Measurements from ENCODE around the gene TAP2. TPM values are rescaled to one million over a fixed set of nuclear protein-coding genes. Genes with fewer than 3 reads are reported as not detected.
A peak's percentile ranks its signal among the peaks of the same experiment; 100 is the strongest.
"Not testable (repeated sequence)": the region's sequence is repeated elsewhere in the genome, so short reads cannot be mapped to it uniquely, and the experiment has no call there.

Gene TAP2
- total and polyA plus RNA-seq, 3 experiments from 2014 or later: 35.8 to 228 (median 221) TPM

DNA sequence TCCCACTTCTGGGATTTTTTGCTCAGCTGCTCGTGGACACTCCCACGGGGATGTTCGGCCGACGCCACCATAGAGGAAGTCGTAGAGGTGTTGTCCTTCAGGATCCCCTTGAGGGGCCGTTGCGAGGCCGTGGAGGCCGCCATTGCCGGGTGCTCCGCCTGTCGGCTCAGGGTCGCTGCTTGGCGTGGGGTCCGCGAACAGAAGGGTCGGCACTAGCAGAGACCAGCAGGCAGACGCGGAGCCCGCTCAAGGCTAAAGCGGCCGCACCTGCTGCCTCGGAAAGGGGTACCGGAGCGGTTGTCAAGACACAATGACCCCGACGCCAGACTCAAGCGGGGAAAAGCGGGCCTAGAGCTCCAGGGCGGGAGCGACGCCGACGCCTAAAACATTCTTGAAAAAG is 41.2 kb upstream of the TAP2 start:
- peak overlapping the region in 1 of 8 donors; percentile 74 for H3K27ac Mint-ChIP-seq

DNA sequence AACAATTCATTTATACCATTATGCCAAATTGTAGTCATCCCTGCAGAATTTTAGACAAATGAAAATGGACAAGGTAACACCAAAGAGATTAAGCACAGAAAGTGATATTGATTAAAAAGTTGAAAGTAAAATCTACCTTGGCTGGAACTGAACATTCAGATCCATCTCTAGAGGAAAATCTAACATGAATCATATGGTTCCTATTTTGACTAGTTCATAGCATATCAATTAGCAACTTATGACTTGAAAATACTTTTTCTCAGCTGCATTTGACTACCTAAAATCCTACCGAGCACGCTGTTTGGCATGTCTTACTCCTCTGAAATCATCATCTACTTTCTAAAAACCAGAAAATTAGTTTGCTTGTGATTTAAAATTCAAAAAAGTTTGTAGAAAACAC is 38.1 kb upstream of the TAP2 start:
- Mint-ChIP-seq H3K4me3 (no peak overlapping the region), H3K27me3 (peaks cover 8 to 21% of the 10 kb centered on the region in 2 donors), H3K4me1 (no peaks in the 10 kb centered on the region), H3K36me3 (peaks cover 2 to 17% (median 11%) of the 10 kb centered on the region in 3 donors), H3K9me3 (peaks cover 0 to 4% (median 2%) of the 10 kb centered on the region in 5 donors), H3K27ac (no peak overlapping the region)
- H3K27ac ChIP-seq (ENCODE audit: low read depth, low read length): no peak overlapping the region
- CTCF ChIA-PET: interaction anchor here (1.4 to 2.9 kb wide), 3 partner anchors 8 to 108 kb away, joined by 4 to 10 read pairs (median 6); partner anchors contain the start of gene TAP2
- H3K4me1 ChIP-seq (ENCODE audit: insufficient read depth, low read length): no peaks in the 10 kb centered on the region
- POLR2A ChIA-PET: interaction anchor here (0.6 kb wide), 1 partner anchor 79 kb away, joined by 3 read pairs; no protein-coding TSS in a partner anchor
- no peaks in the 10 kb centered on the region for H3K27me3 ChIP-seq (ENCODE audit: insufficient read depth, low read length, poor library complexity, severe bottlenecking)
- no peak for DNase-seq
- no peaks in the 10 kb centered on the region for H3K9me3 ChIP-seq (ENCODE audit: low read length)
- H3K36me3 ChIP-seq (ENCODE audit: insufficient read depth, low read length): no peaks in the 10 kb centered on the region
- no peak overlapping the region for H3K4me3 ChIP-seq (ENCODE audit: low read length)

More for the DNA sequence above, 41.2 kb upstream of the TAP2 start:
- Histone ChIP-seq H3K4me3 (ENCODE audit: low read length) (no peak overlapping the region), H3K4me1 (ENCODE audit: insufficient read depth, low read length) (no peaks in the 10 kb centered on the region), H3K27ac (ENCODE audit: low read depth, low read length) (no peak overlapping the region), H3K9me3 (ENCODE audit: low read length) (no peaks in the 10 kb centered on the region), H3K27me3 (ENCODE audit: insufficient read depth, low read length, poor library complexity, severe bottlenecking) (no peaks in the 10 kb centered on the region), H3K36me3 (ENCODE audit: insufficient read depth, low read length) (no peaks in the 10 kb centered on the region)
- peaks cover 2 to 17% (median 4%) of the 10 kb centered on the region in 3 donors for H3K36me3 Mint-ChIP-seq
- ChIA-PET CTCF (interaction anchor here (1.3 to 3.5 kb wide), 4 partner anchors 11 to 105 kb away, joined by 3 to 22 read pairs (median 9); partner anchors contain the start of gene TAP2), POLR2A (no interaction called here)
- no peak for DNase-seq
- H3K4me3 Mint-ChIP-seq: no peak overlapping the region
- H3K9me3 Mint-ChIP-seq: no peaks in the 10 kb centered on the region
- no peaks in the 10 kb centered on the region for H3K4me1 Mint-ChIP-seq
- peaks cover 0 to 8% of the 10 kb centered on the region in 2 donors for H3K27me3 Mint-ChIP-seq

DNA sequence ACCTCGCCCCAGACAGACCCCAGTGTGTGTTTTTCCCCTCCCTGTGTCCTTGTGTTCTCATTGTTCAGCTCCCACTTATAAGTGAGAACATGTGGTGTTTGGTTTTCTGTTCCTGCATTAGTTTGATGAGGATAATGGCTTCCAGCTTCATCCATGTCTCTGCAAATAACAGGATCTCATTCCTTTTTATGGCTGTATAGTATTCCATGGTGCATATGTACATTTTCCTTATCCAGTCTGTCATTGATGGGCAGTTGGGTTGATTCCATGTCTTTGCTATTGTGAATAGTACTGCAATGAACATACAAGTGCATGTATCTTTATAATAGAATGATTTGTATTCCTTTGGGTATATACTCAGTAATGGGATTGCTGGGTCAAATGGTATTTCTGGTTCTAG is 35.4 kb upstream of the TAP2 start:
- DNase-seq; H3K36me3 Mint-ChIP-seq; H3K4me3 Mint-ChIP-seq; H3K36me3 ChIP-seq (ENCODE audit: insufficient read depth, low read length); H3K27ac Mint-ChIP-seq; H3K27me3 ChIP-seq (ENCODE audit: insufficient read depth, low read length, poor library complexity, severe bottlenecking); H3K9me3 Mint-ChIP-seq; H3K27ac ChIP-seq (ENCODE audit: low read depth, low read length); H3K4me1 Mint-ChIP-seq; CTCF ChIA-PET; H3K9me3 ChIP-seq (ENCODE audit: low read length); H3K4me3 ChIP-seq (ENCODE audit: low read length); H3K4me1 ChIP-seq (ENCODE audit: insufficient read depth, low read length): not testable (repeated sequence)
- POLR2A ChIA-PET: interaction anchor here (1.0 kb wide), 1 partner anchor 36 kb away, joined by 3 read pairs; the partner anchor contains the start of gene TAP2
- H3K27me3 Mint-ChIP-seq: peaks cover 9 to 21% of the 10 kb centered on the region in 2 donors

DNA sequence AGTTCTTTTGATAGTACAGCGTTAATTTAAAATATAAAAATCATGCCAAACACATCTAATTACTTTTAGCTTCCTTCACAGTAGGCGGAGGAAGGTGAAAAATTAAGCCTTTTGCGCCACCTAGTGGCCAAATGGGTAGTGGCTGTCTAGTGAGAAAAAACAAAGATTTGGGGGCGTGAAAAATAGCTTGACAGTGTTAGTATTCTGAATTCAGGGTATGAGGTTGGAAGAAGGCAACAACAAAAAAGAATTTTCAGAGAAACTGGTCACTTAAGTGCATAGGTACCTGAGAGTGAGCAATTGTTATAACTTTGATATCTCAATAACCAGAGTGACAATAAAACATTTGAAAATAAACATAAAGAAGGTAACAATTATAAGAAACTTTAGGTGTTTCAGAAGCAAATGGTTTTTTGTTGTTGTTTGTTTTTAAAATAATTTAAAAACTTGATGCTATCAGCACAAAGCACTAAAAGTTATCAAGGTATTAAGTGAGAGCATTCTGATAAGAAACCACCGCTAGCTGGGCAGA is 29.8 kb upstream of the TAP2 start:
- no peak overlapping the region for H3K4me3 ChIP-seq (ENCODE audit: low read length)
- no peak overlapping the region for H3K27ac ChIP-seq (ENCODE audit: low read depth, low read length)
- H3K27ac Mint-ChIP-seq: peak overlapping the region in 1 of 8 donors; percentile 40
- H3K4me1 ChIP-seq (ENCODE audit: insufficient read depth, low read length): peaks cover 23% of the 10 kb centered on the region
- peaks cover 0 to 4% (median 3%) of the 10 kb centered on the region in 5 donors for H3K9me3 Mint-ChIP-seq
- peaks cover 4% of the 10 kb centered on the region in 2 donors for H3K27me3 Mint-ChIP-seq
- no peaks in the 10 kb centered on the region for H3K9me3 ChIP-seq (ENCODE audit: low read length)
- H3K36me3 Mint-ChIP-seq: peaks cover 0 to 12% (median 7%) of the 10 kb centered on the region in 3 donors
- no peaks in the 10 kb centered on the region for H3K36me3 ChIP-seq (ENCODE audit: insufficient read depth, low read length)
- DNase-seq: peak; percentile 76 to 89 (median 82)
- ChIA-PET CTCF (interaction anchor here (0.7 to 7.9 kb wide), 33 partner anchors 9 to 456 kb away, joined by 3 to 190 read pairs (median 5); partner anchors contain the start of genes BRD2, HLA-DMA, PSMB8 and PSMB9), POLR2A (interaction anchor here (0.6 to 3.2 kb wide), 12 partner anchors 11 to 683 kb away, joined by 3 to 56 read pairs (median 6); partner anchors contain the start of genes HLA-DPB1, PSMB8, PSMB9 and TAP1)
- H3K4me3 Mint-ChIP-seq: no peak overlapping the region
- peaks cover 24 to 35% (median 31%) of the 10 kb centered on the region in 3 donors for H3K4me1 Mint-ChIP-seq
- H3K27me3 ChIP-seq (ENCODE audit: insufficient read depth, low read length, poor library complexity, severe bottlenecking): no peaks in the 10 kb centered on the region

DNA sequence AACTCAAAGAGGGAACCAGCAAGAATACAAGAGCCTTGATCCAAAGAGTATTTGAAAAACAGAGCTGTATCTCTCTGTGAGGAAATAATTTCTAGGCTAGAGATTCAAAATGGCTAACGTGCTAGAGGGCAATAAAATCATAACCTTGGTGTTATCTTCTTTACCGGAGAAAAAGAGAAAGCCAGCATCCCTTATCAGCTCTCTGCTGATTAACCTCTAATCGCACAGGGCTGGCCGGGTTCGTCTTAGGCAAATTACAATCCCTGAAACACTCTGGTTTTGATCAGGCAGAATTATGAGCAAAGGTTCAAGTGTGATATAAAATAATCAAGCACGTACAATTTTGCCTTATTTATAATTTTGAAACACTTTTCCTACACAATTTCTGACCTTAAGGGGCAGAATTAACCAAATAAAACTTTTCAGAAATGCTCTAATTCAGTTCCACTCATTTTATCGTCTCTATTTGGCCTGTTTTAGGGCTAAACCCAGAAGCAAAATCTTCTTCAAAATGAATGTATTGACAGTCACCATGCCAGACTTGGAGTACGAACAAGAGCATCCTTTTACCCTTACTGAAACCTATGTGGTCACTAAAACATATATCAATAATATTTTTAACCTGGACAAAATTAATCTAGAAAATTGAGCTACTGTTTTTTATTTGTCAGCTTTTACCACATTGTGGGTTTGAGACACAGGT is 29.2 kb upstream of the TAP2 start:
- Mint-ChIP-seq H3K4me1 (peaks cover 24 to 35% (median 31%) of the 10 kb centered on the region in 3 donors), H3K36me3 (peaks cover 0 to 17% (median 5%) of the 10 kb centered on the region in 3 donors), H3K27ac (peak overlapping the region in 7 of 8 donors; percentile 7 to 92 (median 83)), H3K27me3 (peaks cover 4% of the 10 kb centered on the region in 2 donors), H3K9me3 (peaks cover 0 to 4% (median 2%) of the 10 kb centered on the region in 5 donors), H3K4me3 (peak overlapping the region in 2 of 7 donors; percentile 51 to 57)
- peaks cover 23% of the 10 kb centered on the region for H3K4me1 ChIP-seq (ENCODE audit: insufficient read depth, low read length)
- H3K9me3 ChIP-seq (ENCODE audit: low read length): no peaks in the 10 kb centered on the region
- ChIA-PET POLR2A (interaction anchor here (0.6 to 3.2 kb wide), 10 partner anchors 10 to 200 kb away, joined by 3 to 56 read pairs (median 6); partner anchors contain the start of genes PSMB8, PSMB9, TAP1 and TAP2), CTCF (interaction anchor here (0.7 to 7.9 kb wide), 31 partner anchors 9 to 455 kb away, joined by 3 to 190 read pairs (median 5); partner anchors contain the start of genes BRD2, HLA-DMA, PSMB8 and PSMB9)
- H3K27ac ChIP-seq (ENCODE audit: low read depth, low read length): no peak overlapping the region
- no peak for DNase-seq
- no peak overlapping the region for H3K4me3 ChIP-seq (ENCODE audit: low read length)
- H3K36me3 ChIP-seq (ENCODE audit: insufficient read depth, low read length): no peaks in the 10 kb centered on the region
- H3K27me3 ChIP-seq (ENCODE audit: insufficient read depth, low read length, poor library complexity, severe bottlenecking): no peaks in the 10 kb centered on the region

DNA sequence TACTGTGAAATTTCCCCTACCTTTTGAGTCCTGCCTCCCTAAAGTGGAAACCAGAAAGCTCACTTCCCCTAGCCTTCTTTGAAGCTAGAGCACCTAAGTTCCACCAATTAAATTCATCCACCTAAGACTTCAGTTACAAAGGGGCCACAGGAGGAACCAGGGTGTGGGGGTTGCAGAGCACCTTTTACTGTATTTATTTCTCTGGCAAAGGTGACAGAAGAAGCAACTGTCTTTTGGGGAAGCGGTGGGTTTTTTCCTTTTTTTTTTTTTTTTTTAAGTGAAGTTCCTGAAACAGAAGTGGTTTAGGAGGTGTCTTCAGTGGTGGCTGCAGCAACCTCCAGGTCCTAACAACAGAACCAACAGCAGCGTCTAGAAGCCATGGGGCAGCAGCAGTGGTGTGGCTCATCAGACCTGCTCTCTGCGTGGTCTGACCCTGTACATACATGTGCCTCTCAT is 28.5 kb upstream of the TAP2 start:
- H3K36me3 Mint-ChIP-seq: peaks cover 0 to 19% (median 2%) of the 10 kb centered on the region in 3 donors
- H3K27ac Mint-ChIP-seq: peak overlapping the region in 7 of 8 donors; percentile 55 to 92 (median 83)
- POLR2A ChIA-PET: interaction anchor here (0.6 to 3.2 kb wide), 5 partner anchors 10 to 199 kb away, joined by 3 to 56 read pairs (median 10); partner anchors contain the start of genes PSMB8, PSMB9, TAP1 and TAP2
- H3K27me3 Mint-ChIP-seq: peaks cover 0 to 2% of the 10 kb centered on the region in 2 donors
- CTCF ChIA-PET: interaction anchor here (1.3 to 7.9 kb wide), 11 partner anchors 11 to 167 kb away, joined by 3 to 190 read pairs (median 10); partner anchors contain the start of genes PSMB8, PSMB9, TAP1 and TAP2
- no peak overlapping the region for H3K27ac ChIP-seq (ENCODE audit: low read depth, low read length)
- peaks cover 0 to 2% (median 0%) of the 10 kb centered on the region in 5 donors for H3K9me3 Mint-ChIP-seq
- H3K4me3 Mint-ChIP-seq: peak overlapping the region in 5 of 7 donors; percentile 26 to 60 (median 51)
- H3K36me3 ChIP-seq (ENCODE audit: insufficient read depth, low read length): no peaks in the 10 kb centered on the region
- H3K4me1 ChIP-seq (ENCODE audit: insufficient read depth, low read length): peaks cover 23% of the 10 kb centered on the region
- H3K9me3 ChIP-seq (ENCODE audit: low read length): no peaks in the 10 kb centered on the region
- peaks cover 24 to 36% (median 31%) of the 10 kb centered on the region in 3 donors for H3K4me1 Mint-ChIP-seq
- peak in 1 of 5 donors; percentile 55 for DNase-seq
- no peaks in the 10 kb centered on the region for H3K27me3 ChIP-seq (ENCODE audit: insufficient read depth, low read length, poor library complexity, severe bottlenecking)
- no peak overlapping the region for H3K4me3 ChIP-seq (ENCODE audit: low read length)

DNA sequence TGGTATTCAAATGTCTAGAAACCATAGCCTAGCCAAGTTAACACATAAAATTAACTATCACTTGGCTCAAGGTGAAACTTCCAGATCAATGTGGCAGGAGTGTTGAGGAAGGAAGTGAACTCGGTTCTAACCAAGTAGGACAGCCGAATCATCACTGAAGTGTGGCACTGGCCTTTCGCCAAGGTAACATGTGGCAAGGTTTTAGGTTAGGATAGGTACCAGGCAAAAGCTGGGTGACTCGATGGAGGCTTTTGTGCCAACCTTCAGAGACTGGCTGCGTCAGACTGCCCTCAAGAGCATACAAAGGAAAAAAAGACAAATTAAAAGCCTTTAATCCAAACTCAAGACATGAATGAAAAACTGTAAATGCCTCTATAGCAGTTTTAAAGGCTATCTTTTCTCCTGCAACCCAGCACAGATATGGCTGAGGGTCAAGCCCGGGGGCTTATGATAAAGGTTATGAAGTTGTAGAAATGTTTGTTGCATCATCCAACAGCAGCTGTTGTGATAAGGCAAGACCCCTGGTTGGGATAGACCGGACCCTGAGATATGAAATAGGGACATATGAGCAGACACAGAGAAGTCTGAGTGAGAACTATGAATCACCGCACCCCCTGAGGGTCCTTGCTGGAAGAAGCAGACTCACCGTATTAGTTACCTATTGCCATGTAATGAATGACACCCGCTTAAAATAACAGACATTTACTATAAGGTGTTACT is 27.3 kb upstream of the TAP2 start:
- peak overlapping the region; percentile 7 to 92 (median 84) for H3K27ac Mint-ChIP-seq
- ChIA-PET POLR2A (interaction anchor here (3.2 kb wide), 1 partner anchor 27 kb away, joined by 56 read pairs; the partner anchor contains the start of gene TAP2), CTCF (interaction anchor here (4.5 to 7.9 kb wide), 2 partner anchors 9 to 24 kb away, joined by 95 to 190 read pairs; partner anchors contain the start of genes PSMB8, PSMB9, TAP1 and TAP2)
- no peak overlapping the region for H3K4me3 Mint-ChIP-seq
- H3K9me3 Mint-ChIP-seq: no peaks in the 10 kb centered on the region
- H3K4me1 Mint-ChIP-seq: peaks cover 28 to 40% (median 32%) of the 10 kb centered on the region in 3 donors
- no peaks in the 10 kb centered on the region for H3K36me3 ChIP-seq (ENCODE audit: insufficient read depth, low read length)
- DNase-seq: no peak
- no peak overlapping the region for H3K4me3 ChIP-seq (ENCODE audit: low read length)
- no peaks in the 10 kb centered on the region for H3K27me3 Mint-ChIP-seq
- peaks cover 23% of the 10 kb centered on the region for H3K4me1 ChIP-seq (ENCODE audit: insufficient read depth, low read length)
- no peak overlapping the region for H3K27ac ChIP-seq (ENCODE audit: low read depth, low read length)
- no peaks in the 10 kb centered on the region for H3K9me3 ChIP-seq (ENCODE audit: low read length)
- H3K27me3 ChIP-seq (ENCODE audit: insufficient read depth, low read length, poor library complexity, severe bottlenecking): no peaks in the 10 kb centered on the region
- H3K36me3 Mint-ChIP-seq: peaks cover 0 to 28% (median 3%) of the 10 kb centered on the region in 3 donors

Measured in CD8-positive, alpha-beta memory T cell (primary cell).